ENCODE measurements around the gene RAB5A.
"Not testable (repeated sequence)": the region's sequence is repeated elsewhere in the genome, so short reads cannot be mapped to it uniquely, and the experiment has no call there.

RAB5A gene

GRCh38 chr3:20028905-20029331 lies 82.0 kb downstream of the RAB5A start:
- DNase-seq (ENCODE audit: low read depth), result no peak

- DNase-seq (ENCODE audit: low read depth), result not testable (repeated sequence)
These were observed 85.0 kb downstream of the RAB5A start for GRCh38 chr3:20031939-20032338.
